Left renal cortex interstitium (tissue), 4 donors: ENCODE results near the gene NXN. TPM values are rescaled to one million over a fixed set of nuclear protein-coding genes. Genes with fewer than 3 reads are reported as not detected.
"Not testable (repeated sequence)": the region's sequence is repeated elsewhere in the genome, so short reads cannot be mapped to it uniquely, and the experiment has no call there.

Experiments
- DNase-seq, 4 donors: peaks; one replicate each; pipeline ENCODE4 v3.0.0-alpha.2; 2013; ENCODE audit warnings: low read depth in 4 of 4, low spot score in 2 of 4, missing footprints in 1 of 4
- polyA plus RNA-seq, 4 donors: library from polyadenylated mRNA; unstranded; fragments of 120-200 nt; gene quantifications; one replicate each; pipeline ENCODE4 v1.2.1, GENCODE V29; 2013; ENCODE audit not compliant: insufficient read length in 4 of 4

Gene NXN
- polyA plus RNA-seq, 4 donors: 31.7 to 43.7 (median 39.7) TPM

DNA sequence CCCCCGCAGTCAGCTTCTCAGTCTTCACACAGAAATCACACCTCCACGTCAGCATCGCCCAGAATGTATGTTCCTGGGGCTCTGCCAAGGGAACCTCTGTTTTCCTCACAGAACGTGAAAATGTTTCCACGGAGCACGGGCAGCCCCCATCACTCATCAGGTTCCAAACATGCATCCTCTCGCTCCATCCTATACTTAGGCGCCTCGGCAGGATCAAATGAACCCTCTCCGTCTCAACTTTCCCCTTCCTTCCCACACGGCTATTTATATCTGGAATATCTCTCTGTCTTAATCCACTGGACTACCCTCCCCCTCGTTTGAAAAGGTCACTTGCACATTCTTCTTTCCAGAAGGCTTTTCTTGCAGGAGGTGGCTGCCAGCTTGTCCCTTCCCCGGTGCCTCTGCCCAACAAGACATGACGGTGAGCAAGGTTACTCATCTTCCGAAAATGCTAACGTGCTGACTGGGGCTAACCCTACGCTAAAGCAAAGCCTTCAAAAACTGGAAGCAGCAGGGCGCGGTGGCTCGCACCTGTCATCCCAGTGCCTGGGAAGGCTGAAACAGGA lies 21.6 kb downstream of the NXN start:
- DNase-seq: no peak

- DNase-seq: no peak
These were observed 22.7 kb downstream of the NXN start for GRCh38 chr17:956905-957304.

- no peak for DNase-seq
These were observed 25.0 kb downstream of the NXN start for GRCh38 chr17:954431-955164.

- no peak for DNase-seq
These were observed 25.8 kb downstream of the NXN start for GRCh38 chr17:953767-954166.

DNA sequence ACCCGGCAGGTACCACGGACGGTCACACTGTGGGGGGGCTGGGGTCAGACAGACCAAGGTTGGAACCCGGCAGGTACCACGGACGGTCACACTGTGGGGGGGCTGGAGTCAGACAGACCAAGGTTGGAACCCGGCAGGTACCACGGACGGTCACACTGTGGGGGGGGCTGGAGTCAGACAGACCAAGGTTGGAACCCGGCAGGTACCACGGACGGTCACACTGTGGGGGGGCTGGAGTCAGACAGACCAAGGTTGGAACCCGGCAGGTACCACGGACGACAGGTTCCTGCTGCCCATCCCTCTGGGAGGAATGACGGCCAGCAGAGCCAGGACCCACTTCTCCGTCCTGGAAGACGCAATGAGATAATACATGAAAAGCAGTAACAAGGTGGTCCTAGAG lies 27.0 kb downstream of the NXN start:
- not testable (repeated sequence) for DNase-seq

- DNase-seq: peak in 1 of 4 donors; percentile 63
These were observed 28.0 kb downstream of the NXN start for GRCh38 chr17:951325-952132.

- DNase-seq: no peak
These were observed 29.8 kb downstream of the NXN start for GRCh38 chr17:949623-950303.

- no peak for DNase-seq
These were observed 31.2 kb downstream of the NXN start for GRCh38 chr17:948284-948852.

GRCh38 chr17:946510-947236 lies 32.9 kb downstream of the NXN start:
- no peak for DNase-seq

GRCh38 chr17:945672-946071 lies 33.9 kb downstream of the NXN start:
- DNase-seq: no peak

- DNase-seq: no peak
These were observed 35.2 kb downstream of the NXN start for GRCh38 chr17:944266-944826.

- DNase-seq: no peak
These were observed 44.1 kb downstream of the NXN start for GRCh38 chr17:935485-935884.

DNA sequence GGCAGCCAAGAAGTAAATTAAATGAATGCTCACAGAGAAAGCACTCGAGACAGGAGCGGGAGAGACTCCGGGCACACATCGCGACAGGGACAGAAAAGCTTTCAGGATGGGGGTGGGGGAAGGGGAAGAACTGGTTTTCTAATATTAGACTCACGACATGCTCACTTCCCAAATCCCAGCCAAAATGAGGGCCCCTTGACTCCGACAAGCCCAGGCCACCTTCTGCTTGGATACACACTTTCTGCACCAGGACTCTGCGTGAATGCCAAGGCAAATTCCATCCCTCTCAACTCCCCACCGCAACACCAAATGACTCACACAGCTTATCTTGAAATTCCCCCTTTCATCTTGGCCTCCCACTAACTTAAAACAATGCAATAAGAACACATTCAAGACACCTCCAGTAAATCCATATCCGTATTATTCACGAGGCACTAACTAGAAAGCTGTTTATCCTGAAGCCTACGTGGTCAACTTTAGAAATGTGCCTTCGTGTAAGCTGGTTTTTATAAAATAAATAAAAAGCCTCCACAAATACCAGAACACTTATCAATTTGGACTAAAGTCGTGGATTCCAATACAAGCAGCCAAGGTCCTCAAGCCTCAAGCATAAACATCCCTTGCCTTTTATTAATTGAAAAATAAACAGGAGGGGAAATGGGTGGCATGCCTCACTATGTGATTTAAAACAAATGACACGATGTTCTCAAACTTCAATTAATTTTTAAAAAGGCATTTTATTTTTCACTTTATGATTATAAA lies 46.1 kb downstream of the NXN start:
- DNase-seq: no peak

DNA sequence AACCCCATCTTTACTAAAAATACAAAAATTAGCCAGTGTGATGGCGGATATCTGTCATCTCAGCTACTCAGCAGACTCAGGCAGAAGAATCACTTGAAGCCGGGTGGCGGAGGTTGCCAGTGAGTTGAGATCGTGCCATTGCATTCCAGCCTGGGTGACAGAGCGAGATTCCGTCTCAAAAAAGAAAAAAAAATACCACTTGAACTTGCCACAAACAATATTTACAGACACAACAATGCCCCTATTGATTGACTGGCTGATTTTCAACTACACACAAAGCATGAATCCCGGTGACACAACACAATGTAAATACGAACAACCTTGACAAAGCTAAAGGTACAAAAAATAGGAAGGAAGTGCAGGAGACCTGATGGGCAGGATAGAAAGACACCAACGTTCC lies 49.3 kb downstream of the NXN start:
- no peak for DNase-seq

GRCh38 chr17:929586-929985 lies 50.0 kb downstream of the NXN start:
- DNase-seq: no peak

- no peak for DNase-seq
These were observed 51.7 kb downstream of the NXN start for GRCh38 chr17:927611-928461.

- no peak for DNase-seq
These were observed 53.8 kb downstream of the NXN start for GRCh38 chr17:925817-926216.
